DMS53 treated with DMSO at 0.1 percent for 48 hours (cell line): Measurements from ENCODE around the gene CDK11B.
"Not testable (repeated sequence)": the region's sequence is repeated elsewhere in the genome, so short reads cannot be mapped to it uniquely, and the experiment has no call there.

ENCODE experiments used
- DNase-seq: peaks from one replicate; lab custom pipeline; 2025; ENCODE audit not compliant: unreplicated experiment; lab: John Stamatoyannopoulos, UW

CDK11B gene

GRCh38 chr1:1658583-1659549 lies at the start of gene CDK11B:
TSS of gene CDK11B (minus strand) at chr1:1659004. CDS start at chr1:1657485, 1,519 bp downstream.
- DNase-seq: peak; percentile 89

GRCh38 chr1:1707897-1708296 lies 49.1 kb upstream of the CDK11B start:
- not testable (repeated sequence) for DNase-seq

DNA sequence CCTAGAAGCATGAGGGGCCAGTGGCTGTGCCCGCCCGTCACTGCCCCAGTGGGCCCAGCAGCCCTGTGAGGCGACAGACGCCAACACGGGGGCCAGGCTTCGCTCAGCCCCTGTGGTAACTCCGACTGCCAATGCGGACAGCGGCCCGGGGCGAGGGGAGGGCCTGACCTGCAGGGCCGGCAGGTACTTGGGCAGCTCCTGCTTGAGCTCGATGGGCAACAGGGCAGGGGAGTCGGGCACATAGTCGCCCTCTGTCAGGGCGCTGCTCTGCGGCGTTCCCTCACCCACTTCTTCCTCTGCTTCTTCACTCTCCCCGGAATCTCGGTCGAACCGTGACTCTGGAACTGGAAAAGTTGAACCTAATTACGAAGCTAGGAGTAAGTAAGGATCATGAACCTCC lies 48.4 kb upstream of the CDK11B start:
- not testable (repeated sequence) for DNase-seq

DNA sequence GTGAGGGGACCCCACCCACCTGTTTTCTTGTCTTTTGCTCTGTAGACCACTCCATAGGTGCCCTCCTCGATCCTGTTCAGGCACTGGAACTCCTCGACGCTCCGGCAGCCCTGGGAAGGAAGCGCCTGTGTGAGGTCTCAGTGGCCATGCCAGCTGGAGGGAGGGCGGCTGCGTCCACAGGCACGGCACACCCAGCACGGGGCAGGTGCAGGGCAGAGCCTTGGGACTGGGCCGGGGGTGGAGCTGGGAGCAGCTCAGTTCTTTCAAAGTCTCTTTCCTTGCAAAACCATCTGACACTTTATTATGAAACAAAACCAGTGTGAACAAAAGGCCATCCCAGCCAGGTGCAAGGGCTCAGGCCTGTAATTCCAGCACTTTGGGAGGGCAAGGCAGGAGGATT lies 46.8 kb upstream of the CDK11B start:
- DNase-seq: not testable (repeated sequence)

- not testable (repeated sequence) for DNase-seq
Measured at GRCh38 chr1:1704284-1704957, 45.6 kb upstream of the CDK11B start.

DNA sequence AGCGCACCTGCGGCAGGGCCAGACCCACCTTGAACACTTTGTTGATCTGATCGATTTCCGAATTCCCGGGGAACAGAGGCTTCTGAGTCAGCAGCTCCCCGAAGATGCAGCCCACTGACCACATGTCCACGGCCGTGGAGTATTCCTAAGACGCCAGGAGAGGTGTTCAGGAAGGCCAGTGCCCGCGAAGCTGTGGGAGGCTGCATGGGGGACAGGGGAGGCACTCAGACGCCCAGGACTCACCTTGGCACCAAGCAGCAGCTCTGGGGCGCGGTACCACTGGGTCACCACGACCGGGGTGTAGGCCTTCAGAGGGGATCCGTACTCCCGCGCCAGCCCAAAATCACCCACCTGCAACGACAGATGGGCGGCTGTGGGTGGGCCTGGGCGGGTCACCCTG lies 45.0 kb upstream of the CDK11B start:
- no peak for DNase-seq

GRCh38 chr1:1702506-1702905 lies 43.7 kb upstream of the CDK11B start:
- not testable (repeated sequence) for DNase-seq

DNA sequence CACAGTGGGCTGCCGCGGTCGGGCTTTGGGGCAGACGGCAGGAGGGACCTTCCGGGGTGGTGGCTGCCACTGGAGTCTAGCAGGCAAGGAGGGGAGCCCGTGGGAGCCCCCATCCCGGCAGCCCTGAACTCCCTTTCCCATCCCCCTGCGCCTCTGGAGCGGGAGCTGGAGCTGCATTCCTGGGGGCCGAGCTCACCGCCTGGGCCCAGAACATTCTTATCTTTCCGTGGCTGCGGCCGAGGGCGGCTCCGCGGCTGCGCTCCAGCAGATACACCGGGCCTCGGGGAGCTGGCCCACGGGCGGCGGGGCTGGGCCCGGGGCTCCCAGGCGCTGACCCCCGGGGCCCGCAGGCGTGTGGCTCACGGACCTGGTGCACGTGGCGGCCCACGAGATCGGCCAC lies 41.8 kb upstream of the CDK11B start:
- DNase-seq: not testable (repeated sequence)

DNA sequence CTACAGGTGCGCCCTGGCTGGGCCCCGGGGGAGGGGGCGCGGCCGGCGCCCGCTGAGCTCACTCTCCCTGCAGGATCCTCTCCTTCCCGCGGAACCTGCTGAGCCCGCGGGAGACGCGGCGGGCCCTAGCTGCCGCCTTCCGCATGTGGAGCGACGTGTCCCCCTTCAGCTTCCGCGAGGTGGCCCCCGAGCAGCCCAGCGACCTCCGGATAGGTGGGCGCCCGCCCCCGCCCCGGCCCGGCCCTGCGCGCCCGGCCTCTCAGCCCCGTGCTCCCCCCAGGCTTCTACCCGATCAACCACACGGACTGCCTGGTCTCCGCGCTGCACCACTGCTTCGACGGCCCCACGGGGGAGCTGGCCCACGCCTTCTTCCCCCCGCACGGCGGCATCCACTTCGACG lies 41.3 kb upstream of the CDK11B start:
- not testable (repeated sequence) for DNase-seq

DNA sequence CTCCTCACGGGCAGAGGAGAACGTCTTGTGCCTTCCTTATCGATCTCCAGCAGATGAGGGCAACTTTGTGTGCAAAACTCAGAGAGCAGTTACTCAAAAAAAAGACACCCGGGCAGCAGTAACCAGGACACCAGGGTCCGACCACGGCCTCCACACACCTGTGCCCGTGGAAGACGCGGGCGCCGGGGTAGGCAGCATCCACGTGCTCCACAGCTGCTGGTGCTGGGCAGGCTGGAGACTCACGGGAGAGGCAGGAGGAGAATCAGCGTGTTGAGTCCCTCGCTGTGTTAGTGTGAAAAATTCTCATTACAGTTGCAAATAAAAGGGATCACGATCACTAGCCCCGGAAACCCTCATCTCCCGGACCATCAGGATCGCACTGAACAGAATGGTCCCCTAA lies 40.3 kb upstream of the CDK11B start:
- DNase-seq: not testable (repeated sequence)

- DNase-seq: not testable (repeated sequence)
Measured at GRCh38 chr1:1697358-1698183, 38.8 kb upstream of the CDK11B start.

DNA sequence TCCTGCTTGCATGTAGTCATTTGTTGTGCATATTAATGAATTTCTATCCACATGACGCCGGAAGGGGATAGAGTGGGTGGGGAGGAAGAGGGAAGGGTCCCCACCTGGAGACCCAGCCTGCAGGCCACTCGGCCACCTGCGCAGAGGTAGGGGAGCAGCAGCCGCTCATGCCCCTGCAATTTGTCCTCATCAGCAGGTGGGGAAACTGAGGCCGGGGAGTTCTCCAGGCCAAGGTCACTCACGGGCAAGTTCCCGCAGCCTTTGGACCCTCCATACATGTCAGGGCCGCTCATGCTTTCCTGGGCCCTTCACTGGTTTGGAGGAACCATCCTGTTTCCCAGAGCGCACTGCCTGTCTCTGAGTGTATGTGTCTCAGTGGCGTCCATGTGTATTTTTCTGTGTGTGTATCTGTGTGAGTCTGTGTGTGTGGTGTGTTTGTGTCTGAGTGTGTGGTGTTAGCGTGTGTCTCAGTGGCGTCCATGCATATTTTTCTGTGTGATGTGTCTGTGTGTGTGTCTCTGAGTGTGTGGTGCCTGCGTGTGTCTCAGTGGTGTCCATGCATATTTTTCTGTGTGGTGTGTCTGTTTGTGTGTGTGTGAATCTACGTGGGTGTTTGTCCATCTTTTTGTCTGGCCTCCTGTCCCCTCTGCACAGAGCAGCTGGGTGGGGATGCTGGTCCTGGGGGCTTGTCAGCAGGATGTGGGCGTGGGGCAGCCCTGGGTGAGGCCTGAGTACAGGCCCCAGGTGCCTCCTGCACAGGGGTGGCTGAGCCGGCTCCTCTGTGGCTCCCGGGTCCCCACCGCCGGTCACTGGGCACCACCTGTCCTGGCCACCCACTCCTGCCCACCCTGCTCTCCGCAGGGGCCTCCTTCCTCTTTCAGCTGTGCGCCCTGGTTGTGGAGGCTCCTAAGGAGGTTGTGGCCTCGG lies 37.9 kb upstream of the CDK11B start:
- not testable (repeated sequence) for DNase-seq

DNA sequence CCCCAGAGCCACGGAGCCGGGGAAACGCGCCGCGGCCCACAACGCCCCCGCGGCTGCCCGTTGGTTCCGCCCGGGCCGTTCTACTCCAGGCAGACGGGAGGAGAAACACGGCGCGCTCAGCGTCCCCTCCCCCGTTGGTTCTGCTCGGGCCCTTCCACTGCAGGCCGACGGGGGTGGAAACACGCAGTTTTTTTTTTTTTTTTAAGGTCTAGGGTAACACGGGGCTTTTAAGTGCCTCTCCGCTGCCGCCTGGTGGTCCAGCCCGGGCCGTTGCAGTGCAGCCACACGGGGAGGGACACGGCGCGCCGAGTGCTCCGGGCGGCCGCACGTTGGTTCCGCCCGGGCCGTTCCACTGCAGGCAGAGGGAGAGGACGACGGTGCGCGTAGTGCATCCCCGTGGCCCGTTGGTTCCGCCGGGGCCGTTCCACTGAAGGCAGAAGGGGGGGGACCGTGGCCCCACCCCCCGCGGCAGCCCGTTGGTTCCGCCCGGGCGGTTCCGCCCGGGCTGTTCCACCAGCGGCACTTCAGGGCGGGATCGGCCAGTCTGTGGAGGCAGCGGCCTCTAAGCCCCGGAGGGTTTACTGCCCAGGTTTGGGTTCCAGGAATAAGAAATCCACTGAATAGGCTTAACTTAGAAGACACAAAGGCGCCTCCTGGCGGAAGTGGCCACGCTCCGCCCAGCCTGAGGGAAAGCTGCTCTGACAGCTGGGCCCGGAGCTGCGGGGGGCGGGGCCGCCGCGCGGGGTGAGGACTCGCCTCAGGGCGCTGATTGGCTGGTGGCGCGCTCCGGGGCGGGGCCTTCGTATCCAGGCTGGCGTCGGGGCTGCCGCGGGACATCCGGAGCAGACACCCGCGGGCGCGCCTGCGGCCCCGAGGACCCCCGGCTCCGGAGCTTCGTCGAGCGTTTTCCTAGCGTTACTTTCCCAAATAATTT lies 34.2 kb upstream of the CDK11B start, which contains the start of gene SLC35E2B:
TSS of gene SLC35E2B (minus strand) at position 82 of the 934 bp plus-strand sequence. CDS start 16,096 bp downstream, outside the sequence.
- peak; percentile 76 for DNase-seq

GRCh38 chr1:1692324-1692713 lies 33.5 kb upstream of the CDK11B start:
- peak; percentile 36 for DNase-seq

DNA sequence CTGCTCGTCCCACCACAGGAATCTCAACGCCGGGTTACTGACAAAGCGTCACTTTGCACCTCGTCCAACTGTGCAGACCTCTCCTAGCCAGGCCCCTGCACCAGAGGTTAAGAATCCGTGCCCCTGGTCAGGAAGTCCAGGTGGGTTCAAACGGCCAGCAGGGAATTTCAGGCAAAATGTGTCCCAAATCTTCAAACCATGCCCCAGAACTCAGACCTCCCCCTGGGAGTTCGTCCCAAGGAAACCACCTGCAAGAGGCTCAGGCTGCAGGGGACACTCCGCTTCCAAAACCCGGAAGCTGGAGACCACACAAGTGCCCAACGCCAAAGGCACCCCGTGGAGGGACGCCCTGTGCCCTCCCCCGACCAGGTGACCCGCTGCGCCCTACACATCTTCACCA lies 32.6 kb upstream of the CDK11B start:
- DNase-seq: not testable (repeated sequence)

- not testable (repeated sequence) for DNase-seq
Measured at GRCh38 chr1:1689526-1689925, 30.7 kb upstream of the CDK11B start.

GRCh38 chr1:1687846-1688245 lies 29.0 kb upstream of the CDK11B start:
- DNase-seq: no peak

DNA sequence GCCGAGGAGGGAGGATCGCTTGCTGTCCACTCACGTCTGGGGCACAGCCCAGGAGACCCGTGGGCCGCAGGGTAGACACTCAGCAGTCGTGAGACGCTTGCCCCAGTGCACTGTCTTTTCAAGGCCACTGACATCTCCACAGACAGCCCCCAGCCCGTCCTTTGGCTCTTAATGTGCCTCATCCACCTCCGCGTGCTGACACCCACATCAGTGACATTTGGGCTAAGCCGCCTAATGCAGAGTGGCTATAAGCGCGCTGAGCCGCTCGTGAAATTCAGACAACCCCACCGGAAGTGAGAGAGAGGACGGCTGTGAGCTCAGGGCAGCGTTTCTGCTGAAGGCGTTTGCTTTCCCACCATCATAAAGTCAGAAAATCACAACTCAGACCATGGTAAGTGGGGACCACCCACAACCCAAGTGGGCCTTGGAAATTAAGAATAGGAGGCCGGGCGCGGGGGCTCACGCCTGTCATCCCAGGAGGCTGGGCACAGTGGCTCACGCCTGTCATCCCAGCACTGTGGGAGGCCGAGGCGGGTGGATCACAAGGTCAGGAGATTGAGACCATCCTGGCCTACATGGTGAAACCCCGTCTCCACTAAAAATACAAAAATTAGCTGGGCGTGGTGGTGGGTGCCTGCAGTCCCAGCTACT lies 25.4 kb upstream of the CDK11B start:
- DNase-seq: no peak
